ENCODE data around the gene LRAT. TPM values are rescaled to one million over a fixed set of nuclear protein-coding genes. Genes with fewer than 3 reads are reported as not detected.

Gene LRAT
- total RNA-seq, 2 donors from 2014 or later: 0.64 to 3.0 TPM

DNA sequence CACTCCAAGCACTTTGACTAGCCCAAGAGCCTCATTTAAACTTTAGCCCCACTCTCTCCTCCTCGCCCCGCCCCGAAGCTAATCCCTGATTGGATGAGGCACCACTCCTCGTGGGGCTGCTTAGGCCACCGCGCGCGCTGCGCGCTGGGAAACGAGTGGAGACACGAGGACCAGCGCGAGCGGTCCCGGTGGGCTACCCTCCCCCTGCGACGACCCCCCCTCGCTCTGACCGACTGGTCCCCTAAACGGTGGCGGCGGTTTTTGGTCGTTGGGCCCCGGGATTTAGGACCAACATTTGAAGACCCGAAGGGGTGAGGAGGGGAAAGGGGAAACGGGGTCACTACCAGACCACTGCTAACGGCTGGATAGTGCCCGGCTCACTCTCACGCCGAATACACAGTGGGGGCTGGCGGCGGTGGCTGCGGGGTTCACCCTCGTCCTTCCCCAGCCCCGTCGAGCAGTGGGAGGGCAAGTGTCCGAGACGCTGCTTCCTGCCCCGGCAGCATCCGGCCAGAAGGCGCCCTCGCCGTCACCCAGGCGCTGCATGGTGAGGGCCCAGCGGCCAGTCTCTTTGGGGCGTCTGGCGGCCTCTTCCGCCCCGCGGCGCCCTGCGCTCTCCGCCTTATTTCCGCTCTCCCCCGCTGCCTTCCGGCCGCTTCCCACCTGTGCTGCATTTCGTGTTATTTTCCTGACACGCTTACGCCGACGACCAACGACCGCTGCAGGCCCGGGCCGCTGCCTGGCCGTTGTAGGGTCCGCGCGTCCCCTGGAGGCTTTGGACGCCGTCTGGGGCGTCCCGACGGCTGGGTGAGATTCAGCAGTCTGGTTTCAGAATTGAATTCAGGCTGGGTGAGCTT, 37.6 kb downstream of the LRAT start, which contains the start of gene RBM46:
TSS of gene RBM46 (plus strand) at position 147 of the 857 bp plus-strand sequence. CDS start 15,481 bp downstream, outside the sequence.
- Histone ChIP-seq H3K27me3 (replicated peaks; ENCODE audit: insufficient read depth) (no peaks in the 10 kb centered on the region), H3K9me3 (no peaks in the 10 kb centered on the region), H3K4me3 (no peak within 1 kb of the TSS), H3K36me3 (no peaks in the 10 kb centered on the region), H3K4me1 (replicated peaks) (no peaks in the 10 kb centered on the region), H3K27ac (no peak within 1 kb of the TSS)
- TF ChIP-seq POLR2A (IDR thresholded peaks at IDR 0.05) (no peak), POLR2AphosphoS5 (IDR thresholded peaks at IDR 0.05) (no peak), CTCF (IDR thresholded peaks at IDR 0.05) (no peak)
- 84% methylated on average over 57 of the region's 76 CpGs for WGBS
- no peak for DNase-seq (ENCODE audit: low spot score)
- intact Hi-C loops (cut with DNase I): no loop called here

DNA sequence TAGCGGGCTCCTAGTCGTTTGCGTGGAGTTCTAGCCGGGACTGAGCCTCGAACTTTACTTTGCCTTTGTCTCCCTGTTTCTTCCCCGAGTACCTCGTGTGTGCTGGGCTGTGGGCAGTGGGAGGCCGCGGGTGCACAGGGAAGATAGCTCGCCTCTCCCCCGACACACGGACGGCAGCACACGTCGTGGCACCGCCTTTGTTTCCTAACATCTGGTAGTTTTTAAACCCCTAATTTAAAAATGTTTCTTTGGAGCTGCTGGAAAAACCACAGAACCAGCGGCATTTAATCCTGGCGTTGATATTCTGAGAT, 38.1 kb downstream of the LRAT start:
- WGBS: 81% methylated on average over 18 of the region's 18 CpGs
- no peak for DNase-seq (ENCODE audit: low spot score)
- Histone ChIP-seq H3K27me3 (replicated peaks; ENCODE audit: insufficient read depth) (no peaks in the 10 kb centered on the region), H3K4me3 (no peak overlapping the region), H3K36me3 (no peaks in the 10 kb centered on the region), H3K27ac (no peak overlapping the region), H3K9me3 (no peaks in the 10 kb centered on the region), H3K4me1 (replicated peaks) (no peaks in the 10 kb centered on the region)
- intact Hi-C loops (cut with DNase I): no loop called here
- TF ChIP-seq POLR2AphosphoS5 (IDR thresholded peaks at IDR 0.05) (no peak), CTCF (IDR thresholded peaks at IDR 0.05) (no peak), POLR2A (IDR thresholded peaks at IDR 0.05) (no peak)

Small RNA genes lying within 50 kb of the gene (small RNA-seq; reads per million reads assigned to genes)
- gene NDUFB2P1: 0 reads per million in 2 donors
- 0 reads per million in 2 donors for gene RNU2-44P
- gene RNU2-66P: 0 reads per million in 2 donors

Other genes starting within 250 kb of the LRAT start
- 10 to 100 TPM; 28.2 to 48.3 TPM for gene PLRG1, start 193.6 kb upstream of the LRAT start, total RNA-seq
- gene FGB, start 181.0 kb upstream of the LRAT start, total RNA-seq: not detected
- under 1 TPM in 1 of 2 donors, not detected in 1; 0.68 TPM for gene FGA, start 153.3 kb upstream of the LRAT start, total RNA-seq
- not detected for gene FGG, start 131.3 kb upstream of the LRAT start, total RNA-seq
- 10 to 100 TPM in 1 of 2 donors, not detected in 1; 11.9 TPM for gene RBM46, start 37.3 kb downstream of the LRAT start, total RNA-seq

Data from prostate gland (tissue), 2 donors.